Fibroblast of the conjunctiva (primary cell): ENCODE data around the gene SLC12A2.

Experiments used
- DNase-seq: peaks from one replicate; pipeline ENCODE4 v3.0.0-alpha.2; 2010; ENCODE audit warnings: low read depth

Gene SLC12A2

DNA sequence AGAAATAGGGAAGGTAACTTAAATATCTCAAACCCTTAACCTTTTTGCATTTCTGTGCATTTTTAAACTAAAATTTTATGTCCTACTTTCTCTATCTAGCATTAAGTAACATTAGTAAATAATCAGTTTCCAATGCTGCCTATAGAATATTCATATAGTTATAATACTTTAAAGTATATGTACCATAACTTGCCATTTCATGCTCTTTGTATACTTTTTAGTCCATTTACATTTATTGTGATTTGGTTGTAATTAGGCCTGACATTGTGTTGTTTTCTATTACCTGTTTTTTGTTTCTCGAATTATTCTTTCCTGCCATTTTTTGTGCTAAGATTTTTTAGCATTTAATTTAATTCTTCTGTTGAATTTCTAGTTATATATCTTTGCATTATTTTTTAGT is 13.7 kb downstream of the SLC12A2 start:
- DNase-seq: no peak

GRCh38 chr5:128097781-128098180 is 14.2 kb downstream of the SLC12A2 start:
- no peak for DNase-seq

DNA sequence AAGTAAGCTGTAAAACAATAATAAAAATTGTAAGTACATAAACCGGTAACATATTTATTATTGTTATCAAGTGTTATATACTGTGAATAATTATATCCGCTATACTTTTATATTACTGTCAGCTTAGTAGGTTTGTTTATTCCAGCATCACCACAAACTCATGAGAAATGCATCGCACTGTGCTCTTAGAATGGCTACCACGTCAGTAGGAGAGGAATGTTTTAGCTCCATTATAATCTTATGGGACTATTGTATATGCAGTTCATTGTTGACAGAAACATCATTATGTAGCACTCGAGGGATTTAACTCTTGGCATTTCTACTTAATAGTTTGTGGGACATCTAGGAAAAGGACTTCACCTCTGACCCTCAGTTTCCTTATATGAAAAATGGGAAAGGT is 16.4 kb downstream of the SLC12A2 start:
- DNase-seq: no peak

DNA sequence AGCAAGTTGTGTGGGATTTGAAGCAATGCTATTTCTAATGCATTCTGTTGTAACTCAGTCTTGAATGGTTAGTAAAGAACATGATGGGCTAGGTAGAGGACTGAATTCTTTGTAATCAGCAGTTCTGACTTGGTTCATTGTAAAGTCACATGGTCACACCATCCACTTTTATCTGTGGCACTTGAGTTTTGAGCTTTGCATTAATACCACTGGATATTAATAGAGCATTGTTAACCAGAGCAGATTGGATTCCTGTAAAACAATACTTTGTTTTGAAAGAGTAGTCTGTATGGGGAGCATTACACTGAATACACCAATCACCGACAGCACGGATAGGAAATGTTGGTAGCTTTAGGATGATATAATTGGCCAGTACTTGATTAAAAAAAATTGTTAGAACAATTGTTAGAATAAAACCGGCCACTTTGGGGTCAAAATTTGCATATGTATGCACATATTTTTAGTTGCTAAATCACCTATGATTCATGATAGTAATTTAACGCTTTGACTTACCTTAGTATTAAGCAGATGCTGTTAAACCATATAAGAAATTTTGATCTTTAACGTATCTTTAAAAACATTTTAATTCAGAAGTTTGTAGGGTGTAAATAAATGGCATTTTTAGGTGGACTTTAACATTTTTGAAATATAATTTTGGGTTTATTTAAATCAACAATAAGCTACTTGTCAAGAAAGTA is 17.4 kb downstream of the SLC12A2 start:
- no peak for DNase-seq

- no peak for DNase-seq
These were observed 18.1 kb downstream of the SLC12A2 start for GRCh38 chr5:128101676-128102075.

DNA sequence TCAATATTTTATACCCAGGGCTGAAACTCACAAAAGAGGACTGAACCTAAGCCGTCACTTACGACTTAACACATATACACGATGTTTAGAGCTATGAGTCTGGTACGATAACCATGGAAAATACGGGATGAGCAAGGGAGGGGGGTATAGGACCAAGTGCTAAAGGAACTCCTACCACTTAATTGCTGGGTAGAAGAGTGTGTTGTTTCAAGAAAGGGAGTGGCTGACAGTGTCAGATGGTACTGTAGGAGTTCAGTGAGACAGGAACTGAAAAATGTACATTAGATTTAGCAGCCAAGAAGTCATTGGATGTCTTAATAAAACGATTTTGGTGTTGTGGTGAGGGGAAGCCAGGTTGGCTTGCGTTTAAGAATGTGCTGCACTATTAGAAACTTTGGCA is 21.6 kb downstream of the SLC12A2 start:
- DNase-seq: no peak

DNA sequence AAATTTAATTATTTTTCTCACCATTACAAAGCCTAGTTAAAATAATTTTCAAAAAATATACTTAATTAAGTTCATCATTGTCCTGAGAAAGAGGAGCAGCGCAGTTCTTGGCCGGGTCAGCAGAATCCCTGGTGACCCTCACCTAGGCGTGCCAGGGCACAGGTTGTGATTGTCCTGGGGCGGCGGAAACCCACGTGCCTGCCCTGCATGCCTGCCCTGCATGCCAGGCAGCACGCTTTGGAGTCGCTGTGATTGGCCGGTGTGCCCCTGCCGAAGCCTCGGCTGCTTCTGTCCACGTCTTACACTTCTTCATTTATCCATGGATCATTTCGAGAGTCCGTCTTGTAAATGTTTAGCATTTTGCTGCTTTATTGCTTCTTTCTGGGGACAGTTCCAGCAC is 25.6 kb downstream of the SLC12A2 start:
- DNase-seq: no peak

- no peak for DNase-seq
These were observed 26.2 kb downstream of the SLC12A2 start for GRCh38 chr5:128109766-128110165.

DNA sequence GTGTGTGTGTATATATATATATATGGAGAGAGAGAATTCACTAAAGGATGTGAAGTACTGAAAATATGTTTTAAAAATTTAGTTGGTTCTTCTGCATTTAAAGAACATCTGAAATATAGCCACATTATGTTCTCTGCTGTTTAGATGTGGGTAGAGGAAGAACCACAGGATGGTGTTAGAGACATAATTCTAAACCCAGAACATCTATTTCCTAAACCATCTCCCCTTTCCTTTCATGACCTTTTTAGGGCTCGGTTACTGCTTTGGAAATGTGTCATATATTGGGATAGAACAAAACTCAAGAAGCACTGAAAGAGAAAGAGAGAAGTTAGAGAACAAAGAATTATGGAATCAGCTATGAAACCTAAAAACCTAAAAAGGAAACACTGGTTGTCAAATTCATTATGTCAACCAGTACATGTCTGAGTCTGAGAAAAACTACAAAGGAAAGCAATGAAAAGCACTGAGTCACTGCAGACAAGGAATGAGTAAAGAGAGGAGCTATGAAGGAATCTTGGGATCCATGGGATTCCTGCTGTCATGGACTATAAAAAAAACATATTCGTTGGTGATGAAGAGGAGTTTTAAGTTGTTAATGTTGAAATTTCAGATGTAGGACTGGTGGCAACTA is 28.4 kb downstream of the SLC12A2 start:
- no peak for DNase-seq

GRCh38 chr5:128116445-128116844 is 32.9 kb downstream of the SLC12A2 start:
- DNase-seq: no peak

DNA sequence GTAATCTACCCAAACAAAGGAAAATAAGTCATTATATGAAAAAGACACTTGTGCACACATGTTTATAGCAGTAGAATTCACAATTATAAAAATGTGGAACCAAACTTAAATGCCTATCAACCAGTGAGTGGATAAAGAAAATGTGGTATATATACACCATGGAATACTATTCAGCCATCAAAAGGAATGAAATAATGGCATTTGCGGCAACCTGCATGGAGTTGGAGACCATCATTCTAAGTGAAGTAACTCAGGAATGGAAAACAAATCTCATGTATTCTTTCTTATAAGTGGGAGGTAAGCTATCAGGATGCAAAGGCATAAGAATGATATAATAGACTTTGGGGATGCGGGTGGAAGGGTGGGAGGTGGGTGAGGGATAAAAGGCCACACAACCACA is 34.6 kb downstream of the SLC12A2 start:
- DNase-seq: no peak

GRCh38 chr5:128121651-128122050 is 38.1 kb downstream of the SLC12A2 start:
- DNase-seq: no peak

DNA sequence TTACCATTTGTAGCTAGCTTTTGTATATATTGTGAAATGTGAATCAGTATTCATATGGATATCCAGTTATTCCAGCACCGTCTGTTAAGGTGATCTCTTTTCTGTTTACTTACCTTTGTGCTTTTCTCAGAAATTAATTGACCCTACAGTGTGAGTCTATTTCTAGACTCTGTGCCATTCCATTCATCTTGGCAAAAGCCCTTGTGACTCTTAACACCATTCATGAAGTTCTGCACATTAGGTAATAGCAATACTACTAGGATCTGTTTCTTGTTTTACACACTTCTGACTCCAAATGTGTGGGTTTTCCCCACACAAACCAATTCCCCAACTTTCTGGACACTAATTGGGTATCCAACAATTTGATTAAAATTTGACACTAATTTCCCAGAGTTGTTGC is 40.4 kb downstream of the SLC12A2 start:
- no peak for DNase-seq

GRCh38 chr5:128126241-128126640 is 42.7 kb downstream of the SLC12A2 start:
- DNase-seq: no peak

- DNase-seq: no peak
These were observed 48.9 kb downstream of the SLC12A2 start for GRCh38 chr5:128132499-128132898.

DNA sequence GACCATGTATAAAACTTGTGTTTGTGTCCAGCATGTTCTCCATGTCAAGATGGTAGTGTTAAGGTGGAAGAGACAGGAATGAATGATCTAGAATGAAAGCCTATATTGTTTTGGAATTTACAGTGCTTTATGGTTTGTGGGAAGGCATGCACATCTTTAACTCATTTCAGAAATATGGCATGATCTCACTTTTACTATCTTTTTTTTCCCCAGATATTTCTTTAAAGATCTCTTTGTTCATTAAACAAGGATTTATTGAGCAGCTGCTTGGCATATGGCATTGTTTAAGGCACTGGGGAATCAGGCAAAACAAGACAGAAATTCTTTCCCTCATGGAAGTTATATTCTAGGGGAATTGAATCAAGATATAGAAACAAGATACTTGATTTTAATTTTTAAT is 51.7 kb downstream of the SLC12A2 start:
- DNase-seq: no peak

DNA sequence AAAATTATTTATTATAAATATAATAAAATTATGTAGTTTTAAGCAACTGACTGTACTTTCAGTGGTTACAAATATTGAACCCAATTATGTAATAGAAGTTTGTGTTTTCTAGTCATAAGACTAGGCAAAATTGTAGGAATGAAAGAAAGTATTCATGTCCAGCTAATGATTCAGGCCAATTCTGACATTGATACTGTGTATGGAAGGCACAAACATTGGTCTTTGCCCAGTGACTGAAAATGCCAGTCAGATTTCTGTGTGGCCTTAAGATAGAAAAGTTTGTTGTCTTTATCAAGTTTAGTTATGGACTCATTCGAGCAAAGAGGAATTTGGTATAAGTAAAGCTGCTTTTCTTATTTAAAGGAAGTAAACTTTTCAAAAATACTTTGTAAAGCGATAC is 60.3 kb downstream of the SLC12A2 start:
- no peak for DNase-seq

DNA sequence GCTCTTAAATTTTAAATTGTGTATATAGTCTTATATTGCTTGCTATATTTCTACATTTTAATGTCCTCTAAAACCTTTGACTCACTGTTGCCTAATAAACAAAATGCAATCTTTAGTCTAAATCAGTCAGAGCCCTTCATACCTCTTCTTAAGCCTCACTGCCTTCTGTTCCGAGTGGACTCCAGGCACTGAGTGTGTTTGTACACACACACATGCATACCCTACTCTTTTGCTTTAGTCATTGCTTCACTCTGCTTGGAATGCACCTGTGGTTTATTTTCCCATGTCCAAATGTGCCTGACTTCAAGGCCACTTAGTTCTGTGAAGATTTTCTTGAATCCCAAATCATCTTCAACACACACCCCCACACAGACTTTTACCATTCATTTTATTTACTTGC is 60.9 kb downstream of the SLC12A2 start:
- DNase-seq: no peak

DNA sequence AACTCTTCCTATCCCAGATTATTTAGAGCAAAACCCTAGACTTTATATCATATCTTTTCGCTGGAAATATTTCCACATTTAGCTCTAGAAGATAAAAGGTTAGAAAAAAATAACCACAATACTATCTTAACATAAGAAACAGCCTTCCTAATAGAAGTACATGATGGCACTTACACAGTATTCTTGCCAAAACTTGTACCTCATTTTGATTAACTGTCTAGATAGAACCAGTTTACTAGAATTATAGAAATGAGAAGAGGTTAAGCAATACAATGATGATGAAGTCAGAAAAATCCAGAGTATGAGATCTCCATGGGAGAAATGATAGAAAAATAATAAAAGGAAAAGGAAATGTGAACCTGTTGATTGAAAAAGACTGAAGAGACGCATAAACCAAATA is 63.1 kb downstream of the SLC12A2 start:
- DNase-seq: no peak

- no peak for DNase-seq
These were observed 71.4 kb downstream of the SLC12A2 start for GRCh38 chr5:128154943-128155342.

GRCh38 chr5:128155776-128156175 is 72.2 kb downstream of the SLC12A2 start:
- DNase-seq: no peak

GRCh38 chr5:128156521-128156920 is 73.0 kb downstream of the SLC12A2 start:
- no peak for DNase-seq

- DNase-seq: no peak
These were observed 74.8 kb downstream of the SLC12A2 start for GRCh38 chr5:128158342-128158741.

- DNase-seq: no peak
These were observed 80.4 kb downstream of the SLC12A2 start for GRCh38 chr5:128163991-128164390.
